SK-N-SH (cell line): ENCODE results near the gene BGN. TPM values are rescaled to one million over a fixed set of nuclear protein-coding genes. Genes with fewer than 3 reads are reported as not detected.

Source experiments
- CTCF ChIA-PET: fragments of 300-600, 350-600 bp; formaldehyde crosslinking; extraction: SDS; loops from one replicate; lab custom pipeline; 2021; lab: Yijun Ruan, JAX
- POLR2A ChIA-PET: fragments of 350-600 bp; sonication (Branson Sonifier 250); formaldehyde crosslinking; extraction: SDS; loops from one replicate; lab custom pipeline; 2020; ENCODE audit warnings: antibody characterized with exemption, inconsistent platforms; lab: Yijun Ruan, JAX
- DNase-seq: peaks from one replicate; pipeline ENCODE4 v3.0.0; 2012
- H2AFZ ChIP-seq: fragments of 200-600 bp; sonication (generic); 2 replicates; pipeline ENCODE4 v1.8.1; 2016; ENCODE audit warnings: antibody characterized with exemption, mild to moderate bottlenecking, low read depth
- H3F3A ChIP-seq: fragments of 200-600 bp; sonication (generic); replicated peaks from 2 replicates; pipeline ENCODE3; 2016; ENCODE audit warnings: antibody characterized with exemption, mild to moderate bottlenecking; ENCODE audit not compliant: insufficient read depth
- H3K27ac ChIP-seq, 2 experiments: fragments of 200-500 bp in 1 of 2; fragments of 200-600 bp in 1 of 2; sonication (Bioruptor generic) in 1 of 2; sonication (generic), shearing (Covaris generic) in 1 of 2; 2 replicates each; pipeline versions ENCODE4 v1.5.1 to v1.6.1; 2014 to 2016; ENCODE audit warnings: low read depth in 2 of 2, inconsistent platforms in 1 of 2, low read length in 1 of 2, mild to moderate bottlenecking in 1 of 2, mixed read lengths in 1 of 2
- H3K27me3 ChIP-seq: fragments of 200-600 bp; sonication (generic), shearing (Covaris generic); 2 replicates; pipeline ENCODE4 v1.6.1; 2016; ENCODE audit warnings: mixed run types; ENCODE audit not compliant: insufficient read depth
- H3K36me3 ChIP-seq, 2 experiments: fragments of 200-500 bp in 1 of 2; fragments of 200-600 bp in 1 of 2; sonication (Bioruptor generic) in 1 of 2; sonication (generic) in 1 of 2; replicated peaks in 1 of 2; 2 replicates each; pipeline versions ENCODE3 to v1.5.1; 2014 to 2016; ENCODE audit warnings: low read length in 1 of 2, mild to moderate bottlenecking in 1 of 2; ENCODE audit not compliant: insufficient read depth in 2 of 2, control insufficient read depth in 1 of 2
- H3K4me1 ChIP-seq, 2 experiments: fragments of 200-500 bp in 1 of 2; fragments of 200-600 bp in 1 of 2; sonication (Bioruptor generic) in 1 of 2; sonication (generic), shearing (Covaris generic) in 1 of 2; 2 replicates each; pipeline versions ENCODE4 v1.5.1 to v1.6.1; 2014 to 2016; ENCODE audit warnings: low read depth in 1 of 2, low read length in 1 of 2, mixed run types in 1 of 2; ENCODE audit not compliant: insufficient read depth in 2 of 2, control insufficient read depth in 1 of 2
- H3K4me2 ChIP-seq: fragments of 200-600 bp; sonication (generic), shearing (Covaris generic); 2 replicates; pipeline ENCODE4 v1.6.1; 2017; ENCODE audit warnings: mixed run types
- H3K4me3 ChIP-seq, 2 experiments: fragments of 200-500 bp in 1 of 2; fragments of 200-600 bp in 1 of 2; sonication (Bioruptor generic) in 1 of 2; sonication (generic), shearing (Covaris generic) in 1 of 2; 2 replicates each; pipeline versions ENCODE4 v1.5.1 to v1.8.1; 2014 to 2016; ENCODE audit warnings: low read depth in 2 of 2, inconsistent platforms in 1 of 2, low read length in 1 of 2, mild to moderate bottlenecking in 1 of 2, mixed read lengths in 1 of 2, moderate library complexity in 1 of 2
- H3K79me2 ChIP-seq: fragments of 200-600 bp; sonication (generic); 2 replicates; pipeline ENCODE4 v1.8.1; 2017; ENCODE audit warnings: mild to moderate bottlenecking; ENCODE audit not compliant: insufficient read depth
- H3K9ac ChIP-seq: fragments of 200-600 bp; sonication (generic); 2 replicates; pipeline ENCODE4 v1.6.1; 2017; ENCODE audit warnings: mixed run types
- H3K9me2 ChIP-seq: fragments of 200-600 bp; sonication (generic); 2 replicates; pipeline ENCODE4 v1.6.1; 2017; ENCODE audit warnings: mixed run types
- H3K9me3 ChIP-seq: fragments of 200-600 bp; sonication (generic); 2 replicates; pipeline ENCODE4 v1.6.1; 2017; ENCODE audit warnings: mixed run types, mild to moderate bottlenecking, moderate library complexity
- H4K20me1 ChIP-seq: fragments of 200-600 bp; sonication (generic); 2 replicates; pipeline ENCODE4 v1.6.1; 2017; ENCODE audit warnings: mild to moderate bottlenecking, mixed run types; ENCODE audit not compliant: insufficient read depth
- EP300 ChIP-seq, 2 experiments: IDR thresholded peaks; 2 replicates each; pipeline versions ENCODE4 v1.4.0 to v1.6.1; 2012; ENCODE audit warnings: borderline replicate concordance in 1 of 2, low read depth in 1 of 2, low read length in 1 of 2
- FOSL2 ChIP-seq: IDR thresholded peaks from 2 replicates; pipeline ENCODE4 v1.4.0; 2012; ENCODE audit warnings: low read depth, mild to moderate bottlenecking, moderate library complexity, borderline replicate concordance
- GABPA ChIP-seq: IDR thresholded peaks from 2 replicates; pipeline ENCODE4 v1.4.0; 2012; ENCODE audit warnings: low read depth, mild to moderate bottlenecking
- GATA2 ChIP-seq: sonication (generic); formaldehyde crosslinking; IDR thresholded peaks from 2 replicates; pipeline ENCODE4 v1.5.0; 2020; ENCODE audit warnings: mild to moderate bottlenecking, missing genetic modification reagents
- JUND ChIP-seq: IDR thresholded peaks from 2 replicates; pipeline ENCODE4 v1.4.0; 2012
- MXI1 ChIP-seq: IDR thresholded peaks from 2 replicates; pipeline ENCODE4 v1.6.1; 2012; ENCODE audit warnings: mild to moderate bottlenecking, low read depth, low read length, improper control_type of control experiment
- NRF1 ChIP-seq: IDR thresholded peaks from 2 replicates; pipeline ENCODE4 v1.6.1; 2012; ENCODE audit warnings: low read depth, mild to moderate bottlenecking, low read length
- RFX5 ChIP-seq: IDR thresholded peaks from 2 replicates; pipeline ENCODE4 v1.6.1; 2012; ENCODE audit warnings: mild to moderate bottlenecking, improper control_type of control experiment, low read length
- RXRA ChIP-seq: IDR thresholded peaks from 2 replicates; pipeline ENCODE4 v1.4.0; 2012; ENCODE audit warnings: low read depth, mild to moderate bottlenecking, borderline replicate concordance
- SIN3A ChIP-seq: IDR thresholded peaks from 2 replicates; pipeline ENCODE4 v1.6.1; 2012; ENCODE audit warnings: low read depth, mild to moderate bottlenecking, low read length, moderate library complexity, borderline replicate concordance
- SMC3 ChIP-seq: IDR thresholded peaks from 2 replicates; pipeline ENCODE4 v1.6.1; 2012; ENCODE audit warnings: low read depth, low read length, improper control_type of control experiment
- TAF1 ChIP-seq: IDR thresholded peaks from 2 replicates; pipeline ENCODE4 v1.6.1; 2012; ENCODE audit warnings: low read depth, mild to moderate bottlenecking, low read length, moderate library complexity, borderline replicate concordance
- TCF12 ChIP-seq: IDR thresholded peaks from 2 replicates; pipeline ENCODE4 v1.4.0; 2012
- TEAD4 ChIP-seq: IDR thresholded peaks from 2 replicates; pipeline ENCODE4 v1.4.0; 2012; ENCODE audit warnings: mild to moderate bottlenecking, borderline replicate concordance; ENCODE audit not compliant: insufficient read depth
- YY1 ChIP-seq: IDR thresholded peaks from 2 replicates; pipeline ENCODE4 v1.4.0; 2012; ENCODE audit warnings: low read depth, mild to moderate bottlenecking
- WGBS: methylation state at CpG from one replicate; pipeline ENCODE4 v1.1.6; 2017; ENCODE audit warnings: low lambda C conversion rate; 5-methylcytosine and 5-hydroxymethylcytosine counted together
- polyA plus RNA-seq, 3 experiments: library from polyadenylated mRNA; depleted of rRNA; stranded (reverse); fragments of >200 nt; gene quantifications; 2 replicates each; pipeline ENCODE4 v1.2.3, GENCODE V29; 2012
- TF ChIP-seq, protein P1 (sequence below): fragments of 150-350 bp; IDR thresholded peaks from 2 replicates; pipeline ENCODE4 v1.6.1; 2016; ENCODE audit warnings: mild to moderate bottlenecking, low read depth, low read length
- TF ChIP-seq, protein P2 (sequence below): IDR thresholded peaks from 2 replicates; pipeline ENCODE4; 2012
- TF ChIP-seq, protein P3 (sequence below): IDR thresholded peaks from 2 replicates; pipeline ENCODE4 v1.4.0; 2012; ENCODE audit warnings: low read depth
- TF ChIP-seq, protein P4 (sequence below): IDR thresholded peaks from 2 replicates; pipeline ENCODE4 v1.4.0; 2012; ENCODE audit warnings: low read depth, borderline replicate concordance

Gene BGN
- polyA plus RNA-seq, 1 of the 3 experiments (the other 2 are of a cell fraction): 28.9 TPM

DNA sequence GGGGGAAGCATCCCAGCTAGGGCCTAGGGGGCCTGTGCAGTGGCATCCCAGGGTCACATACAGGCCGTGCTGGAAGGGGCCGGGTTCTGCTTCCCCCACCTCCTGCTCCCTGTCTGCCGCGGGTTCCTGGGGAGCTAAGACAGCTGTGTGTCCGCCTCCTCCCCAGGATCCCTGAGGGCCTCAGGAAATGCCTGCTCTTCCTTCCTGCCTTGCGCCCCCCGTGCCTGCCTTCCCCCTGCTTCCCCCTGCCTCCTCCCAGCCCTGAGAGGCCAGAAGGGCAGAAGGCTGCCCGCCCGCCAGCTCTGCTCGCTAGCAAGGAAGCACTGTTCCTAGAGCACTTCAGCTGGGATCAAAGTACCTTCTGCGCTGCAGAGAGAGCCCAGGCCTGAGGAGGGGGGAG lies 2.9 kb upstream of the BGN start:
- 0 out of 2 replicates have a peak overlapping the region, but pooled peaks have one; percentile 65 for H2AFZ ChIP-seq
- DNase-seq: peak; percentile 57
- H4K20me1 ChIP-seq: no peaks in the 10 kb centered on the region
- H3K9me2 ChIP-seq: no peaks in the 10 kb centered on the region
- POLR2A ChIA-PET: no interaction called here
- peak overlapping the region in 1 of 2 experiments; percentile 77; a peak in 2 of 4 replicates for H3K27ac ChIP-seq
- H3K4me3 ChIP-seq: no peak overlapping the region
- H3F3A ChIP-seq: peaks cover 5% of the 10 kb centered on the region
- H3K4me2 ChIP-seq: peak overlapping the region; percentile 28; the same call in 1 of the 2 replicates
- CTCF ChIA-PET: interaction anchor here (2.9 to 7.0 kb wide), 3 partner anchors 15 to 20 kb away, joined by 13 to 70 read pairs (median 22); partner anchors contain the start of gene HAUS7
- 68% methylated on average over 4 of the region's 11 CpGs for WGBS
- H3K9me3 ChIP-seq: no peaks in the 10 kb centered on the region
- H3K9ac ChIP-seq: no peak overlapping the region
- H3K79me2 ChIP-seq: no peaks in the 10 kb centered on the region
- no peaks in the 10 kb centered on the region for H3K36me3 ChIP-seq
- peaks cover 8 to 62% of the 10 kb centered on the region in 2 experiments; a peak in 2 of 4 replicates for H3K4me1 ChIP-seq
- H3K27me3 ChIP-seq: no peaks in the 10 kb centered on the region
- TF ChIP-seq TAF1: no peak
- no peak for TF ChIP-seq GATA2 (CRISPR knock-in tag)
- no peak for TF ChIP-seq TCF12
- TF ChIP-seq FOSL2: no peak
- TF ChIP-seq RXRA: no peak
- TF ChIP-seq, protein P1, sequence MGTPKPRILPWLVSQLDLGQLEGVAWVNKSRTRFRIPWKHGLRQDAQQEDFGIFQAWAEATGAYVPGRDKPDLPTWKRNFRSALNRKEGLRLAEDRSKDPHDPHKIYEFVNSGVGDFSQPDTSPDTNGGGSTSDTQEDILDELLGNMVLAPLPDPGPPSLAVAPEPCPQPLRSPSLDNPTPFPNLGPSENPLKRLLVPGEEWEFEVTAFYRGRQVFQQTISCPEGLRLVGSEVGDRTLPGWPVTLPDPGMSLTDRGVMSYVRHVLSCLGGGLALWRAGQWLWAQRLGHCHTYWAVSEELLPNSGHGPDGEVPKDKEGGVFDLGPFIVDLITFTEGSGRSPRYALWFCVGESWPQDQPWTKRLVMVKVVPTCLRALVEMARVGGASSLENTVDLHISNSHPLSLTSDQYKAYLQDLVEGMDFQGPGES: no peak
- no peak for TF ChIP-seq RFX5
- TF ChIP-seq, protein P2, sequence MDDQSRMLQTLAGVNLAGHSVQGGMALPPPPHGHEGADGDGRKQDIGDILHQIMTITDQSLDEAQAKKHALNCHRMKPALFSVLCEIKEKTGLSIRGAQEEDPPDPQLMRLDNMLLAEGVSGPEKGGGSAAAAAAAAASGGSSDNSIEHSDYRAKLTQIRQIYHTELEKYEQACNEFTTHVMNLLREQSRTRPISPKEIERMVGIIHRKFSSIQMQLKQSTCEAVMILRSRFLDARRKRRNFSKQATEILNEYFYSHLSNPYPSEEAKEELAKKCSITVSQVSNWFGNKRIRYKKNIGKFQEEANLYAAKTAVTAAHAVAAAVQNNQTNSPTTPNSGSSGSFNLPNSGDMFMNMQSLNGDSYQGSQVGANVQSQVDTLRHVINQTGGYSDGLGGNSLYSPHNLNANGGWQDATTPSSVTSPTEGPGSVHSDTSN: no peak
- TF ChIP-seq, protein P3, sequence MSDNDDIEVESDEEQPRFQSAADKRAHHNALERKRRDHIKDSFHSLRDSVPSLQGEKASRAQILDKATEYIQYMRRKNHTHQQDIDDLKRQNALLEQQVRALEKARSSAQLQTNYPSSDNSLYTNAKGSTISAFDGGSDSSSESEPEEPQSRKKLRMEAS: no peak
- TF ChIP-seq TEAD4: no peak
- TF ChIP-seq EP300 (IDR thresholded peaks at IDR 0.05; ENCODE audit: borderline replicate concordance in 1 of 2, low read depth in 1 of 2, low read length in 1 of 2): no peak
- TF ChIP-seq, protein P4, sequence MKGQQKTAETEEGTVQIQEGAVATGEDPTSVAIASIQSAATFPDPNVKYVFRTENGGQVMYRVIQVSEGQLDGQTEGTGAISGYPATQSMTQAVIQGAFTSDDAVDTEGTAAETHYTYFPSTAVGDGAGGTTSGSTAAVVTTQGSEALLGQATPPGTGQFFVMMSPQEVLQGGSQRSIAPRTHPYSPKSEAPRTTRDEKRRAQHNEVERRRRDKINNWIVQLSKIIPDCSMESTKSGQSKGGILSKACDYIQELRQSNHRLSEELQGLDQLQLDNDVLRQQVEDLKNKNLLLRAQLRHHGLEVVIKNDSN: no peak
- no peak for TF ChIP-seq JUND
- no peak for TF ChIP-seq SMC3
- TF ChIP-seq NRF1: no peak
- no peak for TF ChIP-seq GABPA
- TF ChIP-seq SIN3A: no peak
- TF ChIP-seq YY1: no peak
- no peak for TF ChIP-seq MXI1
